Aorta (tissue), 5 donors: Measurements from ENCODE around the gene TBC1D20. TPM values are rescaled to one million over a fixed set of nuclear protein-coding genes. Genes with fewer than 3 reads are reported as not detected.
"Not testable (repeated sequence)": the region's sequence is repeated elsewhere in the genome, so short reads cannot be mapped to it uniquely, and the experiment has no call there.

Experiments used
- ATAC-seq: fragments of 200-7000 bp; cut with Tn5 transposase; one replicate; pipeline ENCODE4 v1.9.1; 2022; ENCODE audit warnings: moderate library complexity; ENCODE audit not compliant: low FRiP score
- DNase-seq, 2 donors: peaks; one replicate each; pipeline ENCODE4 v3.0.0-alpha.2; 2020
- H3K27ac ChIP-seq, 2 donors: one replicate each; pipeline ENCODE4 v1.5.1; 2013; ENCODE audit warnings: low read length in 2 of 2, mild to moderate bottlenecking in 2 of 2, moderate library complexity in 2 of 2, control low read depth in 1 of 2, inconsistent platforms in 1 of 2, low read depth in 1 of 2
- H3K27me3 ChIP-seq, 2 donors: one replicate each; pipeline ENCODE4 v1.6.1; 2013; ENCODE audit warnings: control low read depth in 1 of 2, low read length in 1 of 2, mild to moderate bottlenecking in 1 of 2, moderate library complexity in 1 of 2; ENCODE audit not compliant: insufficient read depth in 2 of 2, control insufficient read depth in 1 of 2
- H3K36me3 ChIP-seq, 2 donors: one replicate each; pipeline ENCODE4 v1.6.1; 2013; ENCODE audit warnings: control low read depth in 1 of 2, low read length in 1 of 2, mild to moderate bottlenecking in 1 of 2; ENCODE audit not compliant: insufficient read depth in 2 of 2, control insufficient read depth in 1 of 2
- H3K4me1 ChIP-seq, 2 donors: one replicate each; pipeline ENCODE4 v1.6.1; 2013; ENCODE audit warnings: low read length in 2 of 2, control low read depth in 1 of 2, mild to moderate bottlenecking in 1 of 2, moderate library complexity in 1 of 2; ENCODE audit not compliant: insufficient read depth in 2 of 2, control insufficient read depth in 1 of 2
- H3K4me3 ChIP-seq, 2 donors: one replicate each; pipeline ENCODE4 v1.5.1; 2013; ENCODE audit warnings: low read length in 2 of 2, control low read depth in 1 of 2, mild to moderate bottlenecking in 1 of 2
- H3K9me3 ChIP-seq: one replicate; pipeline ENCODE4 v1.6.1; 2013; ENCODE audit warnings: mild to moderate bottlenecking, low read length; ENCODE audit not compliant: control insufficient read depth
- WGBS, 2 donors: extraction: QIAGEN DNeasy Blood & Tissue Kit; methylation state at CpG; one replicate each; pipeline ENCODE4 v1.1.7; 2013; 5-methylcytosine and 5-hydroxymethylcytosine counted together
- intact Hi-C, 2 donors: fragments of 100-400 bp; cut with DNase I; formaldehyde crosslinking; loops; one replicate each; pipeline versions ENCODE4 v1.14.2 to v1.15.0; 2022
- polyA plus RNA-seq, 2 donors: library from polyadenylated mRNA; stranded (reverse); fragments of 200-250 nt; gene quantifications; one replicate each; pipeline ENCODE4 v1.2.3, GENCODE V29; 2013
- total RNA-seq, 2 donors: library from RNA; stranded (reverse); fragmentation: NEBNext Ultra II Directional; extraction: Animal tissue kit (Norgen Biotek cat#: 25700); gene quantifications; one replicate each; pipeline ENCODE4 v1.2.1, GENCODE V29; 2021
- donor health status: healthy with polysubstance abuse.
- donor health status: Bipolar disorder and iron deficiency.
- donor health status: DM: no; HTN: no; CAD: no.
- donor health status: DM: no; HTN: no; CAD: no.
- donor health status: DM: yes; HTN: yes; CAD: no.

The TBC1D20 gene
- total and polyA plus RNA-seq, 4 donors: 9.5 to 39.1 (median 27.2) TPM

GRCh38 chr20:386634-387033 is 75.7 kb downstream of the TBC1D20 start:
- H3K36me3 ChIP-seq, DNase-seq, H3K27ac ChIP-seq, H3K4me3 ChIP-seq, H3K4me1 ChIP-seq, H3K27me3 ChIP-seq, ATAC-seq, intact Hi-C loops, H3K9me3 ChIP-seq: not testable (repeated sequence)
- 97 to 99% methylated on average over 8 of the region's 8 CpGs for WGBS, 2 donors

Other genes starting within 250 kb of the TBC1D20 start
- gene DEFB129, start 235.3 kb downstream of the TBC1D20 start, total RNA-seq: not detected
- not detected for gene DEFB129, start 235.3 kb downstream of the TBC1D20 start, polyA plus RNA-seq
- not detected for gene DEFB132, start 204.8 kb downstream of the TBC1D20 start, total RNA-seq
- not detected for gene DEFB132, start 204.8 kb downstream of the TBC1D20 start, polyA plus RNA-seq
- gene C20orf96, start 171.8 kb downstream of the TBC1D20 start, total RNA-seq: 10 to 100 TPM in 1 of 2 donors, 1 to 10 TPM in 1; 4.6 to 11.1 TPM
- gene C20orf96, start 171.8 kb downstream of the TBC1D20 start, polyA plus RNA-seq: 1 to 10 TPM; 5.3 to 5.6 TPM
- 10 to 100 TPM; 12.9 to 13.7 TPM for gene ZCCHC3, start 165.0 kb downstream of the TBC1D20 start, total RNA-seq
- gene ZCCHC3, start 165.0 kb downstream of the TBC1D20 start, polyA plus RNA-seq: 1 to 10 TPM; 7.7 to 9.3 TPM
- 10 to 100 TPM in 1 of 2 donors, 1 to 10 TPM in 1; 6.1 to 12.5 TPM for gene SOX12, start 137.0 kb downstream of the TBC1D20 start, total RNA-seq
- 1 to 10 TPM; 1.5 to 4.2 TPM for gene SOX12, start 137.0 kb downstream of the TBC1D20 start, polyA plus RNA-seq
- 10 to 100 TPM; 31.0 to 38.0 TPM for gene NRSN2, start 115.4 kb downstream of the TBC1D20 start, total RNA-seq
- 10 to 100 TPM; 12.0 to 40.6 TPM for gene NRSN2, start 115.4 kb downstream of the TBC1D20 start, polyA plus RNA-seq
- gene TRIB3, start 81.8 kb downstream of the TBC1D20 start, total RNA-seq: 1 to 10 TPM; 2.9 to 3.7 TPM
- 1 to 10 TPM; 2.0 to 3.1 TPM for gene TRIB3, start 81.8 kb downstream of the TBC1D20 start, polyA plus RNA-seq
- 10 to 100 TPM; 52.8 to 70.0 TPM for gene RBCK1, start 54.2 kb downstream of the TBC1D20 start, total RNA-seq
- 100 to 1,000 TPM in 1 of 2 donors, 10 to 100 TPM in 1; 64.1 to 118 TPM for gene RBCK1, start 54.2 kb downstream of the TBC1D20 start, polyA plus RNA-seq
- 10 to 100 TPM; 73.5 to 98.2 TPM for gene CSNK2A1, start 81.3 kb upstream of the TBC1D20 start, total RNA-seq
- 10 to 100 TPM; 23.4 to 27.8 TPM for gene CSNK2A1, start 81.3 kb upstream of the TBC1D20 start, polyA plus RNA-seq
- gene TCF15, start 147.8 kb upstream of the TBC1D20 start, total RNA-seq: 1 to 10 TPM in 1 of 2 donors, under 1 TPM in 1; 0.58 to 1.0 TPM
- not detected for gene TCF15, start 147.8 kb upstream of the TBC1D20 start, polyA plus RNA-seq
- 10 to 100 TPM; 17.7 to 18.5 TPM for gene SRXN1, start 190.7 kb upstream of the TBC1D20 start, total RNA-seq
- 10 to 100 TPM; 12.5 to 20.2 TPM for gene SRXN1, start 190.7 kb upstream of the TBC1D20 start, polyA plus RNA-seq
- gene SCRT2, start 213.3 kb upstream of the TBC1D20 start, total RNA-seq: not detected
- gene SCRT2, start 213.3 kb upstream of the TBC1D20 start, polyA plus RNA-seq: not detected